DND-41 (cell line): ENCODE results near the gene CHN2.

Experiments
- ATAC-seq: fragments of 200-7000 bp; cut with Tn5 transposase; 3 replicates; pipeline ENCODE4 v1.9.1; 2021; ENCODE audit warnings: low read depth; ENCODE audit not compliant: insufficient read depth
- DNase-seq: peaks from one replicate; pipeline ENCODE4 v3.0.0-alpha.2; 2020
- H2AFZ ChIP-seq: 2 replicates; pipeline ENCODE4 v1.6.0; 2012; ENCODE audit warnings: low read depth, low read length
- H3K27ac ChIP-seq: 2 replicates; pipeline ENCODE4 v1.5.1; 2012; ENCODE audit warnings: low read length, inconsistent platforms
- H3K27me3 ChIP-seq: fragments of 200-600 bp; sonication (generic); 2 replicates; pipeline ENCODE4 v1.6.0; 2012; ENCODE audit warnings: low read length, mild to moderate bottlenecking, inconsistent platforms; ENCODE audit not compliant: insufficient read depth, poor library complexity
- H3K36me3 ChIP-seq: 2 replicates; pipeline ENCODE4 v1.5.1; 2012; ENCODE audit warnings: low read length, inconsistent platforms; ENCODE audit not compliant: insufficient read depth
- H3K4me1 ChIP-seq: 2 replicates; pipeline ENCODE4 v1.5.1; 2012; ENCODE audit warnings: mild to moderate bottlenecking, low read length; ENCODE audit not compliant: insufficient read depth
- H3K4me2 ChIP-seq: 2 replicates; pipeline ENCODE4 v1.6.0; 2012; ENCODE audit warnings: mild to moderate bottlenecking, moderate library complexity, low read length, inconsistent platforms; ENCODE audit not compliant: insufficient read depth
- H3K4me3 ChIP-seq, 2 experiments: fragments of 200-600 bp in 1 of 2; shearing (Covaris generic) in 1 of 2; 2 replicates each; pipeline ENCODE4 v1.5.1; 2012 to 2016; ENCODE audit warnings: inconsistent platforms in 2 of 2, low read length in 2 of 2, mild to moderate bottlenecking in 2 of 2, low read depth in 1 of 2, moderate library complexity in 1 of 2
- H3K79me2 ChIP-seq: 2 replicates; pipeline ENCODE4 v1.6.0; 2012; ENCODE audit warnings: low read length, inconsistent platforms; ENCODE audit not compliant: insufficient read depth
- H3K9ac ChIP-seq: 2 replicates; pipeline ENCODE4 v1.6.0; 2012; ENCODE audit warnings: low read depth, mild to moderate bottlenecking, inconsistent platforms, low read length, moderate library complexity
- H3K9me3 ChIP-seq: 2 replicates; pipeline ENCODE4 v1.5.1; 2012; ENCODE audit warnings: low read length, moderate library complexity, mild to moderate bottlenecking, inconsistent platforms; ENCODE audit not compliant: insufficient read depth, severe bottlenecking
- H4K20me1 ChIP-seq: 2 replicates; pipeline ENCODE4 v1.6.0; 2012; ENCODE audit warnings: low read length; ENCODE audit not compliant: insufficient read depth
- EZH2 ChIP-seq: IDR thresholded peaks from 3 replicates; pipeline ENCODE4 v1.6.1; 2012; ENCODE audit warnings: borderline replicate concordance, low read depth, mild to moderate bottlenecking, moderate library complexity, low read length, inconsistent platforms; ENCODE audit not compliant: severe bottlenecking
- TF ChIP-seq, protein P1 (sequence below): IDR thresholded peaks from 2 replicates; pipeline ENCODE4 v1.5.1; 2012; ENCODE audit warnings: borderline replicate concordance, low read length, moderate library complexity, mild to moderate bottlenecking; ENCODE audit not compliant: poor library complexity, severe bottlenecking; ENCODE audit errors: extremely low read depth

The CHN2 gene

DNA sequence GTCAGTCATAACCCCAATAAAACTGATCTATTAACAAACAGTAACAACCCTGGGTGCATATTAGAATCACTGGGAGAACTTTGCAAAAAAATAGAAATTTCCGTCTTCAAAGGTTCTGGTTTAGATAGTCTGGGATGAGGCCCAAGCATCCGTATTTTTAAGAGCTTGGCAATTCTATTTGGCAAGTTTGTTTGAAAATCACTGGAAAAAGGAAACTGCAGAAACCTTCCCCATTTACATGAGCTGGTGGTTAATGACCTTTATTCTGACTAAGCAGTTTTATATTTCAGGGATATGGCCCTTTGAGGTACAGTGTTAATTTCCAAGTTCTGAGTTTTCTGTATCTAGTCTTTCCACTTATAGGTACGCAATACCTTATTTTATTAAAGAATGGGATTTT is 253.3 kb downstream of the CHN2 start:
- no peak overlapping the region for H3K4me2 ChIP-seq
- no peak overlapping the region for H3K27ac ChIP-seq
- no peaks in the 10 kb centered on the region for H3K27me3 ChIP-seq
- no peak overlapping the region for H3K9ac ChIP-seq
- no peaks in the 10 kb centered on the region for H3K9me3 ChIP-seq
- DNase-seq (no peak), ATAC-seq (no peak)
- no peak overlapping the region for H2AFZ ChIP-seq
- no peaks in the 10 kb centered on the region for H3K79me2 ChIP-seq
- H3K4me1 ChIP-seq = no peaks in the 10 kb centered on the region
- TF ChIP-seq, protein P1, sequence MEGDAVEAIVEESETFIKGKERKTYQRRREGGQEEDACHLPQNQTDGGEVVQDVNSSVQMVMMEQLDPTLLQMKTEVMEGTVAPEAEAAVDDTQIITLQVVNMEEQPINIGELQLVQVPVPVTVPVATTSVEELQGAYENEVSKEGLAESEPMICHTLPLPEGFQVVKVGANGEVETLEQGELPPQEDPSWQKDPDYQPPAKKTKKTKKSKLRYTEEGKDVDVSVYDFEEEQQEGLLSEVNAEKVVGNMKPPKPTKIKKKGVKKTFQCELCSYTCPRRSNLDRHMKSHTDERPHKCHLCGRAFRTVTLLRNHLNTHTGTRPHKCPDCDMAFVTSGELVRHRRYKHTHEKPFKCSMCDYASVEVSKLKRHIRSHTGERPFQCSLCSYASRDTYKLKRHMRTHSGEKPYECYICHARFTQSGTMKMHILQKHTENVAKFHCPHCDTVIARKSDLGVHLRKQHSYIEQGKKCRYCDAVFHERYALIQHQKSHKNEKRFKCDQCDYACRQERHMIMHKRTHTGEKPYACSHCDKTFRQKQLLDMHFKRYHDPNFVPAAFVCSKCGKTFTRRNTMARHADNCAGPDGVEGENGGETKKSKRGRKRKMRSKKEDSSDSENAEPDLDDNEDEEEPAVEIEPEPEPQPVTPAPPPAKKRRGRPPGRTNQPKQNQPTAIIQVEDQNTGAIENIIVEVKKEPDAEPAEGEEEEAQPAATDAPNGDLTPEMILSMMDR = no peak
- TF ChIP-seq EZH2 = no peak
- no peaks in the 10 kb centered on the region for H3K36me3 ChIP-seq
- H3K4me3 ChIP-seq = no peak overlapping the region
- no peaks in the 10 kb centered on the region for H4K20me1 ChIP-seq

DNA sequence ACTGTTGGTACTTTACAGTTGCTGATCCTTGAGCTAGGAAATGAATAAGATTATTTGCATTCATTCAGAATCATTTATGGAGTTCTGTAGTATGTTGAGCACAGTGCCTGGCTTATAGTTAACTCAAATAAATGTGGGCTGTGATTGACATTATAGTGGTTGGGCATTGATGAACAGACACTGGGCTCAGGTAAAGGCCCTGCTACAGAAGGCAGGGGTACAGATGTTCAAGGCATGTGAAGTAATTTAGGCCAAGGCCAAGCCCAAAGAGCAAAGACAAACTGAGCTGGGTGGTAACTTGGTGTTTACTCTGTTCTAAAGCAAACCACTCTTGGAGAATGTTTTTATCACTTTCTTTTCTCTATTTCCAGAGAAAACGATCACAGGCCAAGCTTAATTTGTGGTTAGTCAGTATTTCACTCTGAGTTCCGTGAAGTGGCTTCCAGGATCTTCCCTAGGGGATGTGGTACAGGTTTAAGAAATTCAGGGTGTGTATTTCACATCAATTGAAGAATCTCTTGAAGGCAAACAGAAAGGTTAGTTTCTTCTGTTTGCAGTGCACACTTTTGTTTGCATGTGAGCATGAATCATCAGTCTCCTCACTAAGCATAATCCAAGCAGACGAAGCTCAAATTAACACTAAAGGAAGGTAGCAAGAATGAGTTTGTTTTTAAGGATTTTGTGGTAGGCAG is 255.1 kb downstream of the CHN2 start:
- Histone ChIP-seq H3K79me2 (no peaks in the 10 kb centered on the region), H3K27ac (no peak overlapping the region), H3K4me1 (no peaks in the 10 kb centered on the region), H2AFZ (no peak overlapping the region), H3K36me3 (no peaks in the 10 kb centered on the region), H4K20me1 (no peaks in the 10 kb centered on the region), H3K27me3 (no peaks in the 10 kb centered on the region), H3K4me3 (no peak overlapping the region), H3K4me2 (no peak overlapping the region), H3K9me3 (no peaks in the 10 kb centered on the region), H3K9ac (no peak overlapping the region)
- DNase-seq (no peak), ATAC-seq (no peak)
- TF ChIP-seq, protein P1 = no peak
- no peak for TF ChIP-seq EZH2

- Histone ChIP-seq H3K9me3 (no peaks in the 10 kb centered on the region), H3K4me2 (no peak overlapping the region), H3K4me3 (no peak overlapping the region), H4K20me1 (no peaks in the 10 kb centered on the region), H3K27ac (no peak overlapping the region), H3K79me2 (no peaks in the 10 kb centered on the region), H3K4me1 (no peaks in the 10 kb centered on the region), H2AFZ (no peak overlapping the region), H3K36me3 (no peaks in the 10 kb centered on the region), H3K9ac (no peak overlapping the region), H3K27me3 (no peaks in the 10 kb centered on the region)
- TF ChIP-seq, protein P1 = no peak
- TF ChIP-seq EZH2 = no peak
- ATAC-seq (no peak), DNase-seq (no peak)
Measured at GRCh38 chr7:29453021-29453420, 258.4 kb downstream of the CHN2 start.

DNA sequence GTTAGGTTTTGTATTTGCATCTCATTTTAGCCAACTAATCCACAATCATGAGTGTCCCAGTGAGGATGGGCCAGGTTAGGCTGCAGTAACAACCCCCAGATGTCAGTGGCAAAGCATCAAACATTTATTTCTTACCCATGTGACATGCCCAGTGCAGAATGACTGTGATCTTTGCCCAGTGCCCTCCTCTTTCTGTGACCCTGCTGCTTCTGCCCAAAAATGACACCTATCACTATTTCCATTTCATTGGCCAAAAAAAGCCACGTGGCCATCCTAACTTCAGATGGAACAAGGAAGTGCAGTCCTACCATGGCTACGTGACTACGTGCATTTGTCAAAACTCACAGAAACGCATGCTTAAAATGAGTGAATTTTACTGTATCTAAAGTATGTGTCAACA is 259.9 kb downstream of the CHN2 start:
- no peaks in the 10 kb centered on the region for H4K20me1 ChIP-seq
- no peak overlapping the region for H3K4me3 ChIP-seq
- no peak overlapping the region for H3K4me2 ChIP-seq
- no peaks in the 10 kb centered on the region for H3K36me3 ChIP-seq
- no peaks in the 10 kb centered on the region for H3K27me3 ChIP-seq
- TF ChIP-seq, protein P1 = no peak
- no peak for TF ChIP-seq EZH2
- no peaks in the 10 kb centered on the region for H3K9me3 ChIP-seq
- H3K4me1 ChIP-seq = no peaks in the 10 kb centered on the region
- no peak overlapping the region for H3K9ac ChIP-seq
- DNase-seq = no peak
- no peaks in the 10 kb centered on the region for H3K79me2 ChIP-seq
- no peak for ATAC-seq
- no peak overlapping the region for H3K27ac ChIP-seq
- no peak overlapping the region for H2AFZ ChIP-seq
